ENCODE data around the gene ARL8B. TPM values are rescaled to one million over a fixed set of nuclear protein-coding genes. Genes with fewer than 3 reads are reported as not detected.
A peak's percentile ranks its signal among the peaks of the same experiment; 100 is the strongest.

Gene ARL8B
- total RNA-seq, 1 experiment from 2014 or later, result 29.0 TPM

DNA sequence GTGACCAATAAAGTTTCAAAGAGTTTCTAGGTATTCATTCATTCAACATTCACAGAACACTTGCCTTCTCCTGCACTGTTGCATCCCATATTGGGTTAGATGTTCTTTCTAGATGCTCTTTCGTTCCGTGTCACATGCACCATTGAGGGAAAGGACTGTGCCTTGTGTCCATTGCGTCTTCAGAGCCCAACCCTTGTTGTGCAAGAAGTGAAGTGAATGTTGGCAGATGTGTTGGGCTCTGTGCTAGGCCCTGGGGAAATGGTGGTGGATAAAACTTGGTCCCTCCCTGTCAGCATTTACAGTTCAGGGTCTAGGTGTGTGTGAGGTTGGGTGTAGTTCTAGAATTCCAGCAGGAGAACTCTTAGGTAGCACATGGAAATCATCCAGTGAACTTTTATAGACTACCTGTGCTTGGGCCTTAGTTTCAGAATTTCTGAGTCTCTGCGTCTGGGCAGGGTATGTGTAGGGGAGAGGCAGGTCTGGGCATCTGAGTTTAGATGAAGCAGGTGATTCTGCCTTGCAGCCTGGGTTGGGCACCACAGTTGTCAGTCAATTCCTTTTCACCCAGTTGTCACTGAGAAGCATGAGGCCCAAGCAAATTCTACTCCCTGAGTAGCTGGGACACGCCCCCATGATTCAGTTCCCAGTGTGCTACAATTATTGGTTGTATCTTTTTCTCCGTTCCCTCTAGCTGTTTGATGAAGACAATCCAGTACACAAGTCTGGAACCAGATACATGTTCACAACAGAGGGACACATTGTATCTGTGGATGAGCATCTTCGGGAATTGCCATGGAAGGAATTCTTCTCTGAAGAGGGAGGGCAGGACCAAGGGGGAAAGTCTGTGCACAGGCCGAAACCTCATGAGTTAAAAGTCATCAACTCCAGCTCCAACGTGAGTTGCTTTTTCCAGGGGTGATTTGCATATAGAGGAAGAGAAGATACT lies 90.8 kb downstream of the ARL8B start:
- Mint-ChIP-seq H3K27ac (peak overlapping the region; percentile 71 to 98 (median 91)), H3K4me1 (peaks cover 28 to 41% of the 10 kb centered on the region in 2 experiments), H3K9me3 (peaks cover 0 to 2% of the 10 kb centered on the region in 2 experiments; a peak in 2 of 5 replicates), H3K36me3 (ENCODE audit: insufficient read depth in 1 of 3, low read depth in 3 of 3) (peaks cover 71 to 84% (median 79%) of the 10 kb centered on the region in 3 experiments), H3K27me3 (ENCODE audit: low read depth) (no peaks in the 10 kb centered on the region), H3K4me3 (peak overlapping the region in 1 of 2 experiments; percentile 53; a peak in 3 of 5 replicates)
- Histone ChIP-seq H2BK15ac (ENCODE audit: low read depth, low read length) (no peak overlapping the region), H4K20me1 (ENCODE audit: control insufficient read depth, insufficient read depth, insufficient read length) (no peaks in the 10 kb centered on the region), H3K27ac (ENCODE audit: insufficient read length, low read depth, low read length) (peak overlapping the region; percentile 15), H3K56ac (ENCODE audit: insufficient read length, low read depth, low read length) (no peak overlapping the region), H2BK5ac (ENCODE audit: insufficient read length, low read length) (no peak overlapping the region), H3K9me3 (ENCODE audit: control insufficient read depth, low read depth, low read length) (no peaks in the 10 kb centered on the region), H3K23me2 (ENCODE audit: insufficient read length, low read depth, low read length, poor library complexity, severe bottlenecking) (no peaks in the 10 kb centered on the region), H2BK12ac (ENCODE audit: insufficient read length, low read depth, low read length) (no peak overlapping the region), H3K4me2 (ENCODE audit: insufficient read depth, insufficient read length, low read length) (peak overlapping the region; percentile 11), H2BK20ac (ENCODE audit: low read depth, low read length, poor library complexity, severe bottlenecking) (no peak overlapping the region), H3K23ac (ENCODE audit: insufficient read length, low read depth, low read length) (no peak overlapping the region), H3K4ac (ENCODE audit: low read depth, low read length) (no peak overlapping the region), H3K79me1 (ENCODE audit: insufficient read depth, low read depth, low read length, poor library complexity, severe bottlenecking) (no peaks in the 10 kb centered on the region), H4K5ac (ENCODE audit: insufficient read length, low read depth, low read length) (no peak overlapping the region), H3T11ph (ENCODE audit: low read length) (no peak overlapping the region), H2BK120ac (ENCODE audit: low read depth, low read length, poor library complexity, severe bottlenecking) (no peak overlapping the region), H3K27me3 (ENCODE audit: insufficient read depth, low read length) (no peaks in the 10 kb centered on the region), H3K14ac (ENCODE audit: insufficient read depth, low read length) (no peak overlapping the region), H4K8ac (replicated peaks; ENCODE audit: insufficient read length, low read depth, low read length) (no peak overlapping the region), H3K79me2 (ENCODE audit: insufficient read depth, low read length) (0 out of 2 replicates have a peak, but pooled peaks cover 3% of the 10 kb centered on the region), H3K4me1 (ENCODE audit: insufficient read depth, low read length) (peaks cover 9% of the 10 kb centered on the region; the same call in 1 of the 2 replicates), H3K18ac (ENCODE audit: insufficient read length, low read depth, low read length) (no peak overlapping the region), H2AFZ (ENCODE audit: low read length) (no peak overlapping the region), H2AK5ac (ENCODE audit: insufficient read length, low read length) (no peak overlapping the region), H3K9ac (ENCODE audit: extremely low read depth, insufficient read length, low read length) (no peak overlapping the region), H4K91ac (ENCODE audit: insufficient read length, low read depth, low read length) (no peak overlapping the region)
- TF ChIP-seq CTCF (conservative IDR thresholded peaks at IDR 0.05), result no peak
- WGBS (ENCODE audit: extremely low coverage, insufficient read length, low lambda C conversion rate), result no CpG with 5 or more reads among the region's 9 CpGs
- peak; percentile 76 for DNase-seq
